Measurements from ENCODE around the gene SYT11.
"Not testable (repeated sequence)": the region's sequence is repeated elsewhere in the genome, so short reads cannot be mapped to it uniquely, and the experiment has no call there.

Gene SYT11

GRCh38 chr1:155833665-155834295 lies 25.6 kb upstream of the SYT11 start:
- no peak for DNase-seq (ENCODE audit: low read depth)
- no peak for TF ChIP-seq CTCF (IDR thresholded peaks at IDR 0.05; ENCODE audit: insufficient read depth, low read depth, low read length, missing control alignments)
- no peak overlapping the region for H3K4me3 ChIP-seq (ENCODE audit: low read depth, low read length)

DNA sequence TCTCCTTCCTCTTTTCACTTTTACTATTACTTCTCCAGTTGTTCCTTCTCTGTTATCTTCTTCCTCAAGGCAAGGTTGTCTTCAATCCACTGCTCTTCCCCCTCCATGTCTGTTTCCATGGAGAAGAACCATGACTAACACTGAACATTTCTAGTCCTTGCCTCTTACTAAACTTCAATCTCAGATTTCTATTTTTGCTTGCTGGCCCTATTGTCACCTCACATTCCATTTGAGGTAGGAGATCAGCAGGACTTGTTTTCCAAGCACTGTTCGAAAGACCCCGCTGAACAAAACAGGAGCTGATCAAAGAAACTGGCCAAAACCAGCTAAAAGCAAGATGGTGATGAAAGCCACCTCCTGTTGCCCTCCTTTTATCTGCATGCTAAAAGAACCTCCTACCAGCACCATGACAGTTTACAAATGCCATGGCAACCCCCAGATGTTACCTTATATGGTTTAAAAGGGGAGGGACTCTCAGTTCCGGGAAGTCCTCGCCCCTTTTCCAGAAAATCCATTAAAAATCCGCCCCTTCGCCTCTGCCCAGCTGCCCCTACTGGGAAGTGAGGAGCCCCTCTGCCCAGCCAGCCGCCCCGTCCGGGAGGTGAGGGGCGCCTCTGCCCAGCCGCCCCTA lies 25.0 kb upstream of the SYT11 start:
- no peak for DNase-seq (ENCODE audit: low read depth)
- no peak overlapping the region for H3K4me3 ChIP-seq (ENCODE audit: low read depth, low read length)
- no peak for TF ChIP-seq CTCF (IDR thresholded peaks at IDR 0.05; ENCODE audit: insufficient read depth, low read depth, low read length, missing control alignments)

DNA sequence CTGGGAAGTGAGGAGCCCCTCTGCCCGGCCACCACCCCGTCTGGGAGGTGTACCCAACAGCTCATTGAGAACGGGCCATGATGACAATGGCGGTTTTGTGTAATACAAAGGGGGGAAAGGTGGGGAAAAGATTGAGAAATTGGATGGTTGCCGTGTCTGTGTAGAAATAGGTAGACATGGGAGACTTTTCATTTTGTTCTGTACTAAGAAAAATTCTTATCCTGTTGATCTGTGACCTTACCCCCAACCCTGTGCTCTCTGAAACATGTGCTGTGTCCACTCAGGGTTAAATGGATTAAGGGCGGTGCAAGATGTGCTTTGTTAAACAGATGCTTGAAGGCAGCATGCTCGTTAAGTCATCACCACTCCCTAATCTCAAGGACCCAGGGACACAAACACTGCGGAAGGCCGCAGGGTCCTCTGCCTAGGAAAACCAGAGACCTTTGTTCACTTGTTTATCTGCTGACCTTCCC lies 24.4 kb upstream of the SYT11 start:
- not testable (repeated sequence) for H3K4me3 ChIP-seq (ENCODE audit: low read depth, low read length)

GRCh38 chr1:155835548-155835947 lies 23.8 kb upstream of the SYT11 start:
- no peak for TF ChIP-seq CTCF (IDR thresholded peaks at IDR 0.05; ENCODE audit: insufficient read depth, low read depth, low read length, missing control alignments)
- H3K4me3 ChIP-seq (ENCODE audit: low read depth, low read length), result no peak overlapping the region
- no peak for DNase-seq (ENCODE audit: low read depth)

More for the DNA sequence above, 24.4 kb upstream of the SYT11 start:
- not testable (repeated sequence) for DNase-seq (ENCODE audit: low read depth)

- no peak overlapping the region for H3K4me3 ChIP-seq (ENCODE audit: low read depth, low read length)
- TF ChIP-seq CTCF (IDR thresholded peaks at IDR 0.05; ENCODE audit: insufficient read depth, low read depth, low read length, missing control alignments), result no peak
- no peak for DNase-seq (ENCODE audit: low read depth)
These were observed 19.0 kb upstream of the SYT11 start for GRCh38 chr1:155840386-155840785.

GRCh38 chr1:155844860-155845421 lies 14.4 kb upstream of the SYT11 start:
- no peak overlapping the region for H3K4me3 ChIP-seq (ENCODE audit: low read depth, low read length)
- no peak for TF ChIP-seq CTCF (IDR thresholded peaks at IDR 0.05; ENCODE audit: insufficient read depth, low read depth, low read length, missing control alignments)
- no peak for DNase-seq (ENCODE audit: low read depth)

GRCh38 chr1:155847823-155848529 lies 11.4 kb upstream of the SYT11 start:
- H3K4me3 ChIP-seq (ENCODE audit: low read depth, low read length), result no peak overlapping the region
- DNase-seq (ENCODE audit: low read depth), result no peak
- TF ChIP-seq CTCF (IDR thresholded peaks at IDR 0.05; ENCODE audit: insufficient read depth, low read depth, low read length, missing control alignments), result no peak
